Testis (tissue), 2 donors: ENCODE results near the gene BCR.

Experiments used
- POLR2A ChIP-seq: fragments of 450-650 bp; IDR thresholded peaks from one replicate; pipeline ENCODE4 v1.6.1; 2017; ENCODE audit warnings: antibody characterized with exemption, mild to moderate bottlenecking, moderate library complexity
- TF ChIP-seq, protein P1 (sequence below), 3 experiments: fragments of 450-650 bp in 2 of 3; fragments of 200-600 bp in 1 of 3; sonication (generic) in 1 of 3; IDR thresholded peaks; one replicate each; pipeline ENCODE4 v1.5.1; 2016 to 2019; ENCODE audit warnings: antibody characterized with exemption in 3 of 3, mild to moderate bottlenecking in 2 of 3, moderate library complexity in 1 of 3

DNA sequence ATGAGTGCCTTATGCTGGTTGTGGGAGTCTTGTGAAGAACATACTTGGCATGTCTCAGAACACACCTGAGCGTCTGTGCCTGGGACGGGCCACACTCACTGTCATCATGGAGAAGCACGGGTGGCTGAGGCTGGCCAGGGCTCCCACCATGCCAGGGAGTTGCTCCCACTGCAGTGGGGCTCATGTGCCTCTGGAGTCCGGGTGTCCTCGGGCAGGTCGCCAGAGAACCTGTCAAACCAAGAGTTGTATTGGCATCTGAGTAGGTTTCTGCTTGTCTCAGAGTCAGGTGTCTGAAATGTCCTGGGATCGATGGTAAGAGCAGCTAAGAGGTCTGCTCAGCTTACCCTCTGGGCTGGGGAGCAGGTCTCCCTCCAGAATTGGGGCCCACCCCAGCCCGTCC lies 92.1 kb downstream of the BCR start:
- TF ChIP-seq, protein P1, sequence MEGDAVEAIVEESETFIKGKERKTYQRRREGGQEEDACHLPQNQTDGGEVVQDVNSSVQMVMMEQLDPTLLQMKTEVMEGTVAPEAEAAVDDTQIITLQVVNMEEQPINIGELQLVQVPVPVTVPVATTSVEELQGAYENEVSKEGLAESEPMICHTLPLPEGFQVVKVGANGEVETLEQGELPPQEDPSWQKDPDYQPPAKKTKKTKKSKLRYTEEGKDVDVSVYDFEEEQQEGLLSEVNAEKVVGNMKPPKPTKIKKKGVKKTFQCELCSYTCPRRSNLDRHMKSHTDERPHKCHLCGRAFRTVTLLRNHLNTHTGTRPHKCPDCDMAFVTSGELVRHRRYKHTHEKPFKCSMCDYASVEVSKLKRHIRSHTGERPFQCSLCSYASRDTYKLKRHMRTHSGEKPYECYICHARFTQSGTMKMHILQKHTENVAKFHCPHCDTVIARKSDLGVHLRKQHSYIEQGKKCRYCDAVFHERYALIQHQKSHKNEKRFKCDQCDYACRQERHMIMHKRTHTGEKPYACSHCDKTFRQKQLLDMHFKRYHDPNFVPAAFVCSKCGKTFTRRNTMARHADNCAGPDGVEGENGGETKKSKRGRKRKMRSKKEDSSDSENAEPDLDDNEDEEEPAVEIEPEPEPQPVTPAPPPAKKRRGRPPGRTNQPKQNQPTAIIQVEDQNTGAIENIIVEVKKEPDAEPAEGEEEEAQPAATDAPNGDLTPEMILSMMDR (IDR thresholded peaks at IDR 0.05): no peak
- TF ChIP-seq POLR2A: no peak
